Dendritic cell treated with granulocyte-macrophage colony-stimulating factor and Interleukin-4, amounts not matched to agents 40 ng/mL and 50 ng/mL, for 4 days (primary cell): ENCODE data around the gene MAP2K2.

ENCODE experiments used
- H3K27ac Mint-ChIP-seq: one replicate; pipeline ENCODE4 v1.8.0; 2022; ENCODE audit warnings: mild to moderate bottlenecking, mixed read lengths
- H3K27me3 Mint-ChIP-seq: one replicate; pipeline ENCODE4 v1.8.0; 2022; ENCODE audit warnings: mild to moderate bottlenecking, mixed read lengths
- H3K36me3 Mint-ChIP-seq: one replicate; pipeline ENCODE4 v1.8.0; 2022; ENCODE audit warnings: low read depth, mixed read lengths
- H3K4me1 Mint-ChIP-seq: one replicate; pipeline ENCODE4 v1.8.0; 2022; ENCODE audit warnings: low read depth, mixed read lengths
- H3K4me3 Mint-ChIP-seq: one replicate; pipeline ENCODE4 v1.8.0; 2022; ENCODE audit warnings: mild to moderate bottlenecking, moderate library complexity, mixed read lengths
- H3K9me3 Mint-ChIP-seq: one replicate; pipeline ENCODE4 v1.8.0; 2022; ENCODE audit warnings: mixed read lengths
- intact Hi-C: fragments of 100-400 bp; cut with micrococcal nuclease; formaldehyde crosslinking; loops from one replicate; pipeline ENCODE4 v1.15.0; 2022

The MAP2K2 gene

GRCh38 chr19:4061683-4062418 lies 62.1 kb downstream of the MAP2K2 start:
- intact Hi-C loops: loop anchor here (10.0 kb wide), 1 partner anchor 63 kb away; the partner anchor contains the start of gene MAP2K2
- Mint-ChIP-seq H3K36me3 (peaks cover 43% of the 10 kb centered on the region), H3K27ac (peak overlapping the region; percentile 84), H3K9me3 (no peaks in the 10 kb centered on the region), H3K4me3 (peak overlapping the region; percentile 60), H3K27me3 (no peaks in the 10 kb centered on the region), H3K4me1 (peaks cover 65% of the 10 kb centered on the region)

GRCh38 chr19:4061178-4061682 lies 62.7 kb downstream of the MAP2K2 start:
- H3K4me3 Mint-ChIP-seq: peak overlapping the region; percentile 68
- no peaks in the 10 kb centered on the region for H3K27me3 Mint-ChIP-seq
- intact Hi-C loops: loop anchor here (10.0 kb wide), 1 partner anchor 64 kb away; the partner anchor contains the start of gene MAP2K2
- H3K9me3 Mint-ChIP-seq: no peaks in the 10 kb centered on the region
- peaks cover 71% of the 10 kb centered on the region for H3K4me1 Mint-ChIP-seq
- H3K36me3 Mint-ChIP-seq: peaks cover 49% of the 10 kb centered on the region
- H3K27ac Mint-ChIP-seq: peak overlapping the region; percentile 84

- H3K36me3 Mint-ChIP-seq: peaks cover 54% of the 10 kb centered on the region
- intact Hi-C loops: loop anchor here (10.0 kb wide), 1 partner anchor 64 kb away; the partner anchor contains the start of gene MAP2K2
- peak overlapping the region; percentile 84 for H3K27ac Mint-ChIP-seq
- H3K4me1 Mint-ChIP-seq: peaks cover 76% of the 10 kb centered on the region
- H3K4me3 Mint-ChIP-seq: peak overlapping the region; percentile 68
- H3K27me3 Mint-ChIP-seq: no peaks in the 10 kb centered on the region
- no peaks in the 10 kb centered on the region for H3K9me3 Mint-ChIP-seq
These were observed 63.2 kb downstream of the MAP2K2 start for GRCh38 chr19:4060621-4061177.

GRCh38 chr19:4059891-4060620 lies 63.9 kb downstream of the MAP2K2 start:
- Mint-ChIP-seq H3K4me3 (peak overlapping the region; percentile 68), H3K9me3 (no peaks in the 10 kb centered on the region), H3K27ac (peak overlapping the region; percentile 84), H3K36me3 (peaks cover 61% of the 10 kb centered on the region), H3K4me1 (peaks cover 83% of the 10 kb centered on the region), H3K27me3 (no peaks in the 10 kb centered on the region)
- intact Hi-C loops: loop anchor here (10.0 kb wide), 2 partner anchors 65 to 125 kb away; partner anchors contain the start of genes ANKRD24, MAP2K2 and SIRT6

- peak overlapping the region; percentile 68 for H3K4me3 Mint-ChIP-seq
- no peaks in the 10 kb centered on the region for H3K9me3 Mint-ChIP-seq
- H3K27ac Mint-ChIP-seq: peak overlapping the region; percentile 84
- intact Hi-C loops: loop anchor here (10.0 kb wide), 1 partner anchor 125 kb away; the partner anchor contains the start of genes ANKRD24 and SIRT6
- peaks cover 85% of the 10 kb centered on the region for H3K4me1 Mint-ChIP-seq
- no peaks in the 10 kb centered on the region for H3K27me3 Mint-ChIP-seq
- peaks cover 66% of the 10 kb centered on the region for H3K36me3 Mint-ChIP-seq
These were observed 64.5 kb downstream of the MAP2K2 start for GRCh38 chr19:4059453-4059871.

- Mint-ChIP-seq H3K27ac (peak overlapping the region; percentile 84), H3K36me3 (peaks cover 66% of the 10 kb centered on the region), H3K27me3 (no peaks in the 10 kb centered on the region), H3K4me3 (peak overlapping the region; percentile 68), H3K4me1 (peaks cover 82% of the 10 kb centered on the region), H3K9me3 (no peaks in the 10 kb centered on the region)
- intact Hi-C loops: loop anchor here (10.0 kb wide), 1 partner anchor 126 kb away; the partner anchor contains the start of genes ANKRD24 and SIRT6
These were observed 65.0 kb downstream of the MAP2K2 start for GRCh38 chr19:4058693-4059452.

- Mint-ChIP-seq H3K36me3 (peaks cover 66% of the 10 kb centered on the region), H3K27ac (peak overlapping the region; percentile 84), H3K4me3 (peak overlapping the region; percentile 68), H3K4me1 (peaks cover 82% of the 10 kb centered on the region), H3K27me3 (no peaks in the 10 kb centered on the region), H3K9me3 (no peaks in the 10 kb centered on the region)
- intact Hi-C loops: loop anchor here (10.0 kb wide), 1 partner anchor 127 kb away; the partner anchor contains the start of genes ANKRD24 and SIRT6
These were observed 65.8 kb downstream of the MAP2K2 start for GRCh38 chr19:4057931-4058692.

- Mint-ChIP-seq H3K27me3 (no peaks in the 10 kb centered on the region), H3K27ac (no peak overlapping the region), H3K9me3 (no peaks in the 10 kb centered on the region), H3K4me1 (peaks cover 86% of the 10 kb centered on the region), H3K36me3 (peaks cover 78% of the 10 kb centered on the region), H3K4me3 (no peak overlapping the region)
- intact Hi-C loops: loop anchor here (10.0 kb wide), 1 partner anchor 130 kb away; the partner anchor contains the start of genes ANKRD24 and SIRT6
These were observed 68.7 kb downstream of the MAP2K2 start for GRCh38 chr19:4055209-4055552.

- peaks cover 88% of the 10 kb centered on the region for H3K4me1 Mint-ChIP-seq
- intact Hi-C loops: loop anchor here (10.0 kb wide), 1 partner anchor 130 kb away; the partner anchor contains the start of genes ANKRD24 and SIRT6
- H3K4me3 Mint-ChIP-seq: no peak overlapping the region
- H3K27ac Mint-ChIP-seq: no peak overlapping the region
- H3K36me3 Mint-ChIP-seq: peaks cover 84% of the 10 kb centered on the region
- H3K27me3 Mint-ChIP-seq: no peaks in the 10 kb centered on the region
- no peaks in the 10 kb centered on the region for H3K9me3 Mint-ChIP-seq
These were observed 69.3 kb downstream of the MAP2K2 start for GRCh38 chr19:4054441-4055208.

GRCh38 chr19:4053423-4054324 lies 70.2 kb downstream of the MAP2K2 start:
- H3K27ac Mint-ChIP-seq: peak overlapping the region; percentile 77
- peaks cover 82% of the 10 kb centered on the region for H3K4me1 Mint-ChIP-seq
- H3K9me3 Mint-ChIP-seq: no peaks in the 10 kb centered on the region
- peaks cover 93% of the 10 kb centered on the region for H3K36me3 Mint-ChIP-seq
- H3K27me3 Mint-ChIP-seq: no peaks in the 10 kb centered on the region
- peak overlapping the region; percentile 71 for H3K4me3 Mint-ChIP-seq
- intact Hi-C loops: loop anchor here (10.0 kb wide), 1 partner anchor 131 kb away; the partner anchor contains the start of genes ANKRD24 and SIRT6

- intact Hi-C loops: loop anchor here (10.0 kb wide), 1 partner anchor 132 kb away; the partner anchor contains the start of genes ANKRD24 and SIRT6
These were observed 70.9 kb downstream of the MAP2K2 start for GRCh38 chr19:4052993-4053422.

More at GRCh38 chr19:4052993-4053422, 70.9 kb downstream of the MAP2K2 start:
- H3K36me3 Mint-ChIP-seq: peaks cover 100% of the 10 kb centered on the region
- peak overlapping the region; percentile 77 for H3K27ac Mint-ChIP-seq
- H3K27me3 Mint-ChIP-seq: no peaks in the 10 kb centered on the region
- H3K4me3 Mint-ChIP-seq: peak overlapping the region; percentile 71
- H3K4me1 Mint-ChIP-seq: peaks cover 76% of the 10 kb centered on the region
- H3K9me3 Mint-ChIP-seq: no peaks in the 10 kb centered on the region
